CD4-positive, alpha-beta T cell treated with Interleukin-15 for 1 hour (primary cell): ENCODE data around the gene CACNA1C.

Experiments
- DNase-seq: peaks from one replicate; pipeline ENCODE4 v3.0.0-alpha.2; 2020

CACNA1C gene

DNA sequence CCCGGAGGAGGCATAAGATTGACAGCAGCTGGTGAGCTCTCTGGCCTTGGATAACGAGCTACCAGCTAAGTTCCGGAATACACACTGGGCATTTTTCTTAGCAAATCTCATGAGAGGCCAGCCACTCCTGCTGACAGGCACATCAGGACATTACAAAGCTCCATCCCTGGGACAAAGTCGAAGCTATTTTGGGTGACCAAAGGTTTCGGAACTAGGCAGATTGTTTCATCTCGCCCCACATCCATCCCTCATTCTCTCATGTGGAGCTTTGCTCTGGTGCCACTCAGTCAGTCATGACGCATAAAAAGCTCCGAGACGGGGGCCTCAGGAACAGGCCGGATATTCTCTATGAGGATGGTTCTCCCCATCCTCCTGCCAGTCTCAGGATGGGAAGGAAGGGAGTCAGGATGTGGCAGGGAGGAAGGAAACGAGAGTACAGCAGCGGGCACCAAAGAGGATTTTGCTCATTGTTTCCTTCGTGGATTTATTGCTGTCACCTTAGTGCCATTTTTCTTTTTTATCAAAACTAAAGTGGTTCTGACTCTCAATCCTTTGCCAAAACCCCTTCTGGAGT, 488.9 kb downstream of the CACNA1C start:
- no peak for DNase-seq

GRCh38 chr12:2543801-2544200, 491.0 kb downstream of the CACNA1C start:
- DNase-seq, result no peak

DNA sequence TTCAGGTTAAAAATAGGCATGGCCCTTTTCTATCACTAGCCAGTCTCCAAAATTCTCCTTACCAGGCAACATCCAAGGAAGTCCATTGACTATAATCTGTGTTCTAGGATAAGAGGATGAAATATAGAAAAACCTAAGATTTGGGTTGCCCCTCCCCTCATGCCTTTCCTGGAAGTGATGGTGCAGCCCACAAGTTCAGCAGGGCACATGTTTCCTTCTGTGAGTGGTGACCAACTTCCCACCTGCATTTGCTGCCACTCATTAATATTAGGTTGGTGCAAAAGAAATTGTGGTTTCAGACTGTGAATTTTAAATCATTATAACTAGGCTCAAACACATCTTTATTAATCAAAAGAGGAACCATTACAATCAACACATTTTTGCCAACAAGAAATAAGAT, 491.4 kb downstream of the CACNA1C start:
- DNase-seq, result no peak

- DNase-seq, result peak; percentile 52
These were observed 494.7 kb downstream of the CACNA1C start for GRCh38 chr12:2547273-2548044.

DNA sequence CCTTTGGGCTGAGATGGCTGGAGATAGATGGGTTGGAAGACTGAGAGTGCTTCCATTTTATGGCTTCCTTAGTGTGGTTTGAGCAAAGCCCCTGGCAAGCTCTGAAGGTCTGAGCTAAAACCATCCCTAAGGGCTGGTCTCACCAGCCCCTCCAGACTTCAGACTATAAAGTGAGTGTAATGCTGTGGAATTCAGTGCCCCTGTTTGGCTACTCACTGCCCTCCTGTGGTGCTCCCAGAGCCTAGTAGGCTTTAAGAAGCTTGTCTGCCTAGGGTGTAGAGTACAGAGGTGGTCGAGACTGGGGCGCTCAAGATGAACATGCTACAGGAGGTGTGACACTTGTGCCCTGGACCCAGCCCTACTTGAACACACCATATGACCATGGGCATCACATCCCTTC, 495.3 kb downstream of the CACNA1C start:
- no peak for DNase-seq

DNA sequence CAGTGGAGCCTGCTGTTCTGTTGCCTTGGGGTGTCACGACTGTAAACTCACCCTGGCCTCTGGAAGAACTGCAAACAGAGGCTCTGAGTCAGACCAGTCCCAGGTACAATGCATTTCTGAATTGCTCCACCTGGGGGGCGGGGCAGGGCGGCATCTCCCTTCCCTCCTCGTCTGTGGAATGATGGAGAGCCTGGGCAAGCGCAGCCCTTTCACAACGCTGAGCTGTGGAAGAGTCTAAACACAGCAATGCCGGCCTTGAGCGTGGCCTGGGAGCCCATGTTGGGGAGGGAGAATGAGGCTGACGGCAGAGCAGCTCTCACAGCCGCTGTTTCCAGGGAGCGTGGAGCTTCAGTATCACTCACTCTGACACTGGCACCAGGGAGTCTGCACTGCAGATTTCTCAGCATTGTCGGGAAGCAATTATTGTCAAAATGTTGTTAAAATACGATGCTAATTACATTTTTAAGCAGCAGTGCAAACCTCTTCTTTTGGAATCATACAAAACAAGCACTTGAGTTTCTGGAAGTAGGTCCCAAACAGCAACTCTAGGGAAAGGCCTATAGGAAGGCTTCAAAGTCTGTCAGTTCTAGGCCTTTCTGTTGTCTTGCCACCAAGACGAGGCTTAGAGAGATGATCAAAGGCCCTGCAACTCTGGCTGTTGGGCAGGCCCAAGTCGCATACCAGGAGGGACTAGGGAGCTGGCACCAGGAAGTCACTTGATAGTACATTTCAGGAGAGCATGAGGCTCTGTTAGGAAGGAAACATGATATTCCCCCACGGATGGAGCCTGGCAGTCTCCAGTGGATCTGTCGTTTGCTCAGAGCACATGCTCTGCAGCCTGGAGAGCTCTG, 498.0 kb downstream of the CACNA1C start:
- DNase-seq, result no peak

GRCh38 chr12:2551412-2551900, 498.7 kb downstream of the CACNA1C start:
- peak; percentile 36 for DNase-seq

DNA sequence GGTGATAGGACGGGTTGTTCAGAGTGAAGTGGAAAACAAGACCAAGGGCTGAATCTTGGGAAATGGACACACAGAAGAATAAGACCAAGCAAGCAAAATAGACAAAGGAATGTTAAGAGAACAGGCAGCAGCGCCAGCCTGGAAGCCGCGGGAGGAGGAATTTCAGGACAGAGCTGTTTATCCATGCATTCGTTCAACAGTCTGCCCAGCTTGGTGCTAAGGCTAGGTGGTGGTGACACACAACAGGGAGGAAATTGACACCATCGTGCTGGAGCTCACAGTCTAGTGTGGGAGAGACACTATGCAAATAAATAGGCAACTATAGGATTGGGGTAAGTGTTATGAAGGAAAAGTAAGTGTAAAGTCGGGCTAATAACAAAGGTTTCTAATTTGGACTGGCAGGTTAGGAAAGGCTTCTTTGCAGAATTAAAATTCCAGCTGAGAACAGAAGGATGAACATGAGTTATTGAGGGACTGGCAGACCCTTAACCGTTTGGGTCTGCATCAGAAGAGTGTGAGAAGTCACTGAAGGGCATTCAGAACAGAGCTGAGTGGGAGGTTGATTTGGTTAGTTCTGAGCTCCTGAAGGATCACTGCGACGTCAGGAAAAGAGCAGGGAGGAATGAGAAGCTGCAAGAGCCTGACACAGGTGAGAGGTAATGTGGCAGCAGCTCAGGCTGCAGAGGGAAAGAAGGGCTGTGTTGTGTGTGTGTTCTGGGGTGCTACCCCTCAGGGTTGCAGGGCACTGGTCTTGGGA, 499.4 kb downstream of the CACNA1C start:
- no peak for DNase-seq

DNA sequence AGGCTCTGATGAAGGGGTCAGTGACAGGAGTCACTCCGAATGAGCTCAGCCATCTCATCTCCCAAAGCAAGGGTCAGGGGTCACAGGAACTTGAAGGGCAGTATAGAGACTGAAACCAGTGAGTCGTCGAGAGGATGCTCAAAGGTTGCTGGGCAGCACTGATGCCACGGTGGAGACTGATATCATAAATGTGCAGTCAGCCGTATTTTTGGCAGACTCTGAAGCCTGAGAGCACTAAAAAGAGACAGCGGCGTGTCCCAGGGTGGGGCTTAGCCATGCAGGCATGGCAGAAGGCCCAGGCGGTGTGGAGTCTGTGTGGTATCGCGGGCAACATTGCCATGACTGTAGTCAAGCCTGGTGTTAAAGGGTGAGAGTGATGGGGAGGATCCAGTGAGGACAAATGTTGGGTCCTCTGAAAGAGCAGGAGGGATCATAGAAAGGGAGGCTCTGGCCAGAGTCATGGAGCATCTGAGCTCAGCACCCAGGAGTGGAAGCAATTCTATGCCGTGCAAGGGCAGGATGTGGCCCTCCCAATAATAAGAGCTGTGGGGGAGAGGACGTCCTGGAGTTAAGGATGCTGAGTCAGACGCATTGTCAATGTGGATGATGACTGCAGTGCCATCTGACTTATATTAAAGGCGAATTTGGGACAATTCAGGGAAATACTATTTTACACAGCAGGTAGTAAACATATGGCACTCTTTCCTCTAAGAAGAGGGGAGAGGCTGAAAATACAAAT, 500.8 kb downstream of the CACNA1C start:
- DNase-seq, result no peak

DNA sequence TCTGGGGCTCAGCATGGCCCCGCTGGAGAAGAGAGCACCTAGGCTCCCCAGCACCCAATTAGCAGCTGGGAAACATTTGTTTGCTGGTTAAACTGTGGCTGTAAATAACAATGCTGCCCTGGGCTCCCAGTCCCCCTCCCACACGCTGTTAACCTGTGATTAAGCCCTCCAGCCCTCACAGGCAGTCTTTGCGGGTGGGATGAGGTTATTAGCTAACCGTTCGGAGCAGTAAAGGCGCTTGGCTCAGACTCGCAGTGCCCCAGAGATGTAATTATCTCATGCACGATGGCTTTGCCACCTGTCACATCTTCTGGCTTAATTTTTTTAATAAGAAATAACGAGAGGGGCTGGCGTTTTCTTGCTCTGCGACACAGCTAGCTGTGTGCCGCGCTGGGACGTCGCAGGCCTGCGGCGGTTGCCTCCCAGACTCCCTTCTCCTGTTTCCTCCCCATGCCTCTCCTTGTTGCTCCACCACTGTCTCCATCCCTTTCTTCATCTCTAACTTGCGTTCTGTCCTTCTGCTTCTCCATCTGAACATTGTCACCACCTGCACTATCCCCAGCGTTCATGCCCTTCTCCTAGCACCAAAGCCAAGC, 502.8 kb downstream of the CACNA1C start:
- no peak for DNase-seq

DNA sequence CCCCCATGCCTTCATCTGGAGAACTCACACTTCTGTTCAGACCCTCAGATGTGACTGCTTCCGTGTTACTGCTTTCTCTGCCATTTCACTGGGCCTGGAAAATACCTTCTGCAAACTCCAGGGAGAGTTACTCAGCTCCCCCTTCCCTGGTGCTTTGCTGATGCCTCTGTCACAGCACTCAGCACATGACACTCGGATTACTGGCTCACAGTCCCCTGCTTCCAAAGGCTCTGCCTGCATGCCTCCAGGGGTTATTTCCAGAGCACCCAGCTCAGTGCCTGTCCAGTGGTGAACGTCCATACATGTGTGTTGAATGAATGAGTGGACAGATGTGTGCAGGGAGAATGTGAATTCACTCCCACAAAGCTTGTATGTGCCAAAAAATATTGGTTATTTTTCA, 504.8 kb downstream of the CACNA1C start:
- DNase-seq, result no peak

- DNase-seq, result no peak
These were observed 507.1 kb downstream of the CACNA1C start for GRCh38 chr12:2559931-2560330.

DNA sequence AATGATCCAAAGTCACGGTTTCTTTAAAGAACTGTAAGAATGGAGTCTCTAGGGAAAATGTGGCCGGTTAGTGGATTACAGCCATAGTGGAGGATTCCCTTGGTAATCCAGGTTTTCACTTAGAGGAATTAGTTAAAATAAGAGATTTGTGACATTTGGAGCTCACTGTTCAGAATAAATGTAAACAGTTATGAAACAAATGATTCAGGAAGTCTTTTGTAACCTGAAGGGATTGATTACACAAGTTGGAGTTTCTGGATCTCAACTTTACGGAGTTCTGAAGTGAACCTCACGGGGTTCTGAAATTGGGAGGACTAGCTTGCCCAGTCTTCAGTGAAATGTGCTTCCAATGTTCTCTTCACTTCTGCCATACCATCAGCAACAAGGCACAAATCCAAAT, 507.6 kb downstream of the CACNA1C start:
- no peak for DNase-seq

DNA sequence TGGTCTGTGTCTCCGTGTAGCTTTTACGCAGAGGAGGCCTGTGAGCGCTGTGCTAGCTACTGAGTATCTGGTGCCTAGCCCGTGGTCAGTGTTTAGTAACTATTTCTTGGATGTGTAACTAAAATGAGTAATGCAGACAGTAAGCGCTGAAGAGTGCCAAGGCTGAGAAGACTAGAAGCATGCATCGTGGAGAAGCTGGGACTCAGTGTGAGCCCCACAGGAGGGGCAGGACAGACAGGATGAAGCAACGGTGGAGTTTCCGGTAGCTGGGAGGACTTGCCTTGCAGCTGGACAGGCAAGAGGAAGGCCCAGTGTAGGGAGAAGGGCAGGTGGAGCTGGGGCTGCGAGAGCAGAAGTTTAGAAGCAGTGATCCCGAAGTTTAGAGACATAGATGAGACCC, 508.6 kb downstream of the CACNA1C start:
- DNase-seq, result no peak

GRCh38 chr12:2562400-2562799, 509.6 kb downstream of the CACNA1C start:
- DNase-seq, result no peak

DNA sequence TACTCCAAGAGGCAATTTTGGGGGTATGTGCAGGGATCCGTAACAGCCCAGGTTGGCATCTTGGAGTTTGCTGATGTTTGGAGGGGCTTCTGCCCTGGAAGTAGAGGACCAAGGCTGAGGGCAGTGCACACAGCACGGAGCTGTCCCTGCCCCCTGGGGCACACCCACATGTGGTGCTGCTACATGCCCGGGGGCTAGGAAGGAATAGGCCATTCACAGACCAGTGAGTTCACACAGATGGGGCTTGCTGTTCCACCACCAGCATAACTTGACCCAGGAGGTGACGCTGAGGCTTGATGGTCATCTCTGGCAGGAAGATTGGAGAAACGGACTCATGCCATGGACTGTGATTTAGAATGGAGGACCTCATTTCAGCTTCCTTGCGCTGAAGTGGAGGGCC, 510.9 kb downstream of the CACNA1C start:
- no peak for DNase-seq

- DNase-seq, result no peak
These were observed 513.4 kb downstream of the CACNA1C start for GRCh38 chr12:2566161-2566560.

DNA sequence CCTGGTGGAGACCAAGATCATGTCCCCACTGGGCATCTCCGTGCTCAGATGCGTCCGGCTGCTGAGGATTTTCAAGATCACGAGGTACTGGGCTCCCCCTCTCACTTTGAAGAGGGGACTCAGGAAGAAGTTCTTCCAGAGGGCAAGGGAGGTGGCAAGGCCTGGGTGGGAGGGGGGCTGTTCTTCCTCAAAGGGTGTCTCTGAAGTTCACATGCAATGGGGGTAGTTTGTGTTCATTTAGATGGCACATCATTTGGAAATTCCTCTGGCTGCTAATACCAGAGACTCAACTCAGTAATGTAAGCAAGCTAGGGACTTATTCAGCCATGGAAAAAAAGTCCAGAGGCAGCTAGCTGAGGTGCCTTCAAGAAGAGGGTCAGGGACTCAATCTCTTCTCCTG, 514.9 kb downstream of the CACNA1C start:
- DNase-seq, result no peak

DNA sequence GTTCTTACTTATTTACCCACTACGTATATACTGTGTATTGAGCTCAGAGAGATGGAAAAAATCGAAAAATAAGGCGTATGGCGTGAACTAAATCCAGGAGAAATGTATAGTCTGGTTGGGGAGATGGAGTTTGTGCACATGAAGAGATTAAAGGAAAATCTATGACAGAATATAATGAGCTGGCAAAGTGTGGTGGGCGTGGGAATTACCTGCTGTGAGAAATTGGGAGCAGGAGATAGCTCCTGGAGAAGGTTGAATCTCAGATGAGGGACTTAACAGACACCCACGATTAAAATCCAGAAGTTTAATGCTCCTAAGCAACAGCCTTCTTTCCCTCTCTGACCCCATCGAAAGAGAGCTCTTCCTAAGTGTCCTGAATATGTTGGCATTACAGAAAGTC, 517.8 kb downstream of the CACNA1C start:
- DNase-seq, result no peak

DNA sequence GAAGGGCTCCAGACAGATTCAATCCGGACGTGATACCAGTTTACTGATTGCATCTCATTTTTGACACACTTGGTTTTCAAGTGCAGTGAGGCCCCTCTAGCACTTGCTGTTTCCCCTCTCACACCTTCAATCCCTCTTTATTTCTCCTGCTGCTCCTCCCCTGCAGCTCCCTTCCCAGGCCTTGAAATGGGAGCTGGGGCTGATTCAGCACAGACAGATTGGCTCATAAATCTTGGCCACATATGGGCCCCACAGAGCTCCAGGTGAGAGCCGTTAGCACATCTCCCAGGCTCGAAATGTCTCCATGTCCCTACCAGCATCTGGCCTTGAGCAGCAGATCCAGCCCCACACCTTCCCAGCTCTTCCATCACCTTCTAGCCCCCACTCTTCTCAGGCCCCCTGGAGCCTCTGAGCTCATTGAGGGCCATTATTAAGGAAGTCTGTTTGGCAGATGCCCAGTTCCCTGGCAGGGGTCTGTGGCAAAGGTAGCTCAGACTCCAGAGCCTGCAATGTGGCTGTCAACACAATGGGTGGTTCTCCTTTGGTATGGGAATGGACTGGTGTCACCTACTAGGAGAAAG, 521.7 kb downstream of the CACNA1C start:
- DNase-seq, result no peak

- no peak for DNase-seq
These were observed 522.5 kb downstream of the CACNA1C start for GRCh38 chr12:2575245-2575644.
